H9 (cell line): ENCODE results near the gene TAF4B. TPM values are rescaled to one million over a fixed set of nuclear protein-coding genes. Genes with fewer than 3 reads are reported as not detected.

ENCODE experiments used
- DNase-seq: peaks from one replicate; pipeline ENCODE4 v3.0.0-alpha.2; 2017
- H2AFZ ChIP-seq: one replicate; pipeline ENCODE4 v1.6.1; 2013; ENCODE audit warnings: mild to moderate bottlenecking, low read length, control low read depth, moderate library complexity
- H2AK5ac ChIP-seq: 2 replicates; pipeline ENCODE4 v1.6.1; 2013; ENCODE audit warnings: low read length, control low read depth, mixed read lengths; ENCODE audit not compliant: insufficient read length
- H2BK120ac ChIP-seq: one replicate; pipeline ENCODE4 v1.6.1; 2013; ENCODE audit warnings: low read depth, mild to moderate bottlenecking, low read length, control low read depth, inconsistent platforms; ENCODE audit not compliant: poor library complexity, severe bottlenecking
- H2BK12ac ChIP-seq: 2 replicates; pipeline ENCODE4 v1.6.1; 2013; ENCODE audit warnings: low read length, control low read depth, mixed read lengths, low read depth; ENCODE audit not compliant: insufficient read length
- H2BK15ac ChIP-seq: 2 replicates; pipeline ENCODE4 v1.6.1; 2013; ENCODE audit warnings: low read depth, low read length, control low read depth
- H2BK20ac ChIP-seq: one replicate; pipeline ENCODE4 v1.6.1; 2013; ENCODE audit warnings: low read depth, mild to moderate bottlenecking, low read length, control low read depth, inconsistent platforms; ENCODE audit not compliant: poor library complexity, severe bottlenecking
- H2BK5ac ChIP-seq: 2 replicates; pipeline ENCODE4 v1.6.1; 2013; ENCODE audit warnings: low read length, control low read depth, mixed read lengths; ENCODE audit not compliant: insufficient read length
- H3K14ac ChIP-seq: 2 replicates; pipeline ENCODE4 v1.6.1; 2013; ENCODE audit warnings: low read length, control low read depth; ENCODE audit not compliant: insufficient read depth
- H3K18ac ChIP-seq: 2 replicates; pipeline ENCODE4 v1.6.1; 2013; ENCODE audit warnings: low read depth, mild to moderate bottlenecking, mixed read lengths, low read length, control low read depth; ENCODE audit not compliant: insufficient read length
- H3K23ac ChIP-seq: 2 replicates; pipeline ENCODE4 v1.6.1; 2013; ENCODE audit warnings: low read length, control low read depth, mixed read lengths, low read depth; ENCODE audit not compliant: insufficient read length
- H3K23me2 ChIP-seq: 2 replicates; pipeline ENCODE4 v1.6.1; 2013; ENCODE audit warnings: low read depth, mild to moderate bottlenecking, mixed read lengths, low read length, control low read depth; ENCODE audit not compliant: insufficient read length, poor library complexity, severe bottlenecking
- H3K27ac ChIP-seq: 2 replicates; pipeline ENCODE4 v1.5.1; 2013; ENCODE audit warnings: low read length, control low read depth, mixed read lengths, low read depth; ENCODE audit not compliant: insufficient read length
- H3K27me3 ChIP-seq: 2 replicates; pipeline ENCODE4 v1.6.1; 2013; ENCODE audit warnings: low read length, control low read depth, inconsistent platforms; ENCODE audit not compliant: insufficient read depth
- H3K4ac ChIP-seq: 2 replicates; pipeline ENCODE4 v1.6.1; 2013; ENCODE audit warnings: low read depth, mild to moderate bottlenecking, control low read depth, inconsistent platforms, low read length, moderate library complexity
- H3K4me1 ChIP-seq: 2 replicates; pipeline ENCODE4 v1.6.1; 2013; ENCODE audit warnings: low read length, control low read depth, inconsistent platforms; ENCODE audit not compliant: insufficient read depth
- H3K4me2 ChIP-seq: 2 replicates; pipeline ENCODE4 v1.6.1; 2013; ENCODE audit warnings: low read length, control low read depth, mixed read lengths; ENCODE audit not compliant: insufficient read length, insufficient read depth
- H3K56ac ChIP-seq: 2 replicates; pipeline ENCODE4 v1.6.1; 2013; ENCODE audit warnings: low read depth, mild to moderate bottlenecking, mixed read lengths, low read length, control low read depth; ENCODE audit not compliant: insufficient read length
- H3K79me1 ChIP-seq: 2 replicates; pipeline ENCODE4 v1.6.1; 2013; ENCODE audit warnings: low read depth, mild to moderate bottlenecking, moderate library complexity, low read length, control low read depth, inconsistent platforms; ENCODE audit not compliant: insufficient read depth, poor library complexity, severe bottlenecking
- H3K79me2 ChIP-seq: 2 replicates; pipeline ENCODE4 v1.6.1; 2013; ENCODE audit warnings: low read length, control low read depth, inconsistent platforms; ENCODE audit not compliant: insufficient read depth
- H3K9ac ChIP-seq: 2 replicates; pipeline ENCODE4 v1.6.1; 2013; ENCODE audit warnings: low read length, control low read depth, mixed read lengths; ENCODE audit not compliant: insufficient read length; ENCODE audit errors: extremely low read depth
- H3K9me3 ChIP-seq: one replicate; pipeline ENCODE4 v1.6.1; 2013; ENCODE audit warnings: low read depth, low read length, inconsistent platforms; ENCODE audit not compliant: control insufficient read depth
- H3T11ph ChIP-seq: one replicate; pipeline ENCODE4 v1.6.1; 2013; ENCODE audit warnings: mild to moderate bottlenecking, low read length, control low read depth, inconsistent platforms
- H4K20me1 ChIP-seq: one replicate; pipeline ENCODE4 v1.6.1; 2013; ENCODE audit not compliant: control insufficient read depth, insufficient read length, insufficient read depth
- H4K5ac ChIP-seq: 2 replicates; pipeline ENCODE4 v1.6.1; 2013; ENCODE audit warnings: low read depth, mild to moderate bottlenecking, mixed read lengths, low read length, control low read depth; ENCODE audit not compliant: insufficient read length
- H4K8ac ChIP-seq: replicated peaks from 2 replicates; pipeline ENCODE4 v1.6.1; 2013; ENCODE audit warnings: low read length, control low read depth, mixed read lengths, low read depth; ENCODE audit not compliant: insufficient read length
- H4K91ac ChIP-seq: 2 replicates; pipeline ENCODE4 v1.6.1; 2013; ENCODE audit warnings: low read depth, mild to moderate bottlenecking, moderate library complexity, mixed read lengths, low read length, control low read depth; ENCODE audit not compliant: insufficient read length
- H3K27ac Mint-ChIP-seq, 3 experiments: 2 replicates in 2 of 3; 3 replicates in 1 of 3; pipeline ENCODE4 v1.8.0; 2020 to 2021; ENCODE audit warnings: mixed read lengths in 3 of 3, mild to moderate bottlenecking in 1 of 3, moderate library complexity in 1 of 3
- H3K27me3 Mint-ChIP-seq: 2 replicates; pipeline ENCODE4 v1.8.0; 2021; ENCODE audit warnings: low read depth, mild to moderate bottlenecking, moderate library complexity, mixed read lengths
- H3K36me3 Mint-ChIP-seq, 3 experiments: 2 replicates in 2 of 3; 3 replicates in 1 of 3; pipeline ENCODE4 v1.8.0; 2020 to 2021; ENCODE audit warnings: low read depth in 3 of 3, mixed read lengths in 3 of 3; ENCODE audit not compliant: insufficient read depth in 1 of 3
- H3K4me1 Mint-ChIP-seq, 2 experiments: 2 replicates each; pipeline ENCODE4 v1.8.0; 2020; ENCODE audit warnings: mixed read lengths in 2 of 2
- H3K4me3 Mint-ChIP-seq, 2 experiments: 2 replicates in 1 of 2; 3 replicates in 1 of 2; pipeline ENCODE4 v1.8.0; 2020 to 2021; ENCODE audit warnings: mild to moderate bottlenecking in 2 of 2, mixed read lengths in 2 of 2, moderate library complexity in 1 of 2
- H3K9me3 Mint-ChIP-seq, 2 experiments: 2 replicates in 1 of 2; 3 replicates in 1 of 2; pipeline ENCODE4 v1.8.0; 2020; ENCODE audit warnings: mild to moderate bottlenecking in 2 of 2, mixed read lengths in 2 of 2, moderate library complexity in 1 of 2
- WGBS: extraction: QIAGEN DNeasy Blood & Tissue Kit; methylation state at CpG from one replicate; pipeline ENCODE4 v1.1.7; 2013; ENCODE audit warnings: missing lambda C conversion rate, low lambda C conversion rate, mixed read lengths; ENCODE audit not compliant: insufficient read length; ENCODE audit errors: extremely low coverage; 5-methylcytosine and 5-hydroxymethylcytosine counted together
- total RNA-seq: library from RNA; stranded (reverse); gene quantifications from 2 replicates; pipeline ENCODE4 v1.2.1, GENCODE V29; 2021
- TF ChIP-seq, protein P1 (sequence below): fragments of 200-600 bp; sonication (generic); conservative IDR thresholded peaks from 3 replicates; pipeline ENCODE4 v1.8.0; 2021; ENCODE audit warnings: antibody characterized with exemption, mild to moderate bottlenecking

Gene TAF4B
- total RNA-seq, 1 experiment from 2014 or later, result 19.8 TPM

DNA sequence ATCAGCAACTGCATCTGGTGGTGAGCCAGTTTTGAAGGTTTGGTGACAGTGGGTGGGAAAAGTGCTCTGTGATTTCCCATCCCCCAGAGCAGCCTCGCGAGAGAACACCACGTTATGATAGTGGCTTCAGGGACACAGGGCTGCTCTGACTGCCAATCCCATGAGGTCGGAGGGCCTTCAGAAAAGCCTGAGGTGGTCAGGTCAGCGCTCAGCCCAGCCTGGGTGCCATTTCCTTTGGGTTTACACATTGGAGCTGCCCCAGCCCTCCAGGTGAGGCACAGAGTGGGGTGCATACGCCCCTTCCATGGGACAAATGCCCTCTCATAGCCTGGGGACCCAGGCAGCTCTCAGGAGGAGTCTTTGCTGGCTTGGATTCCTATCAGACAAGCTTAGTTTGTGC, 195.3 kb downstream of the TAF4B start:
- Histone ChIP-seq H3K4me1 (peaks cover 4% of the 10 kb centered on the region; the same call in 1 of the 2 replicates), H2BK120ac (no peak overlapping the region), H4K91ac (no peak overlapping the region), H3K27ac (no peak overlapping the region), H3K23me2 (no peaks in the 10 kb centered on the region), H3K79me2 (no peaks in the 10 kb centered on the region), H2AK5ac (no peak overlapping the region), H3K23ac (no peak overlapping the region), H3K9ac (no peak overlapping the region), H2BK12ac (no peak overlapping the region), H4K8ac (no peak overlapping the region), H3K79me1 (no peaks in the 10 kb centered on the region), H3K4ac (no peak overlapping the region), H3K14ac (no peak overlapping the region), H3K18ac (no peak overlapping the region), H4K5ac (no peak overlapping the region), H2BK20ac (no peak overlapping the region), H3K27me3 (no peaks in the 10 kb centered on the region), H3K9me3 (no peaks in the 10 kb centered on the region), H2BK15ac (no peak overlapping the region), H2BK5ac (no peak overlapping the region), H4K20me1 (no peaks in the 10 kb centered on the region), H3K56ac (no peak overlapping the region), H3T11ph (no peak overlapping the region), H3K4me2 (no peak overlapping the region), H2AFZ (no peak overlapping the region)
- Mint-ChIP-seq H3K36me3 (no peaks in the 10 kb centered on the region; a peak in 1 of 7 replicates), H3K27ac (no peak overlapping the region), H3K4me1 (no peaks in the 10 kb centered on the region), H3K4me3 (no peak overlapping the region), H3K9me3 (no peaks in the 10 kb centered on the region), H3K27me3 (no peaks in the 10 kb centered on the region)
- no CpG with 5 or more reads among the region's 6 CpGs for WGBS
- no peak for DNase-seq
- TF ChIP-seq, protein P1, sequence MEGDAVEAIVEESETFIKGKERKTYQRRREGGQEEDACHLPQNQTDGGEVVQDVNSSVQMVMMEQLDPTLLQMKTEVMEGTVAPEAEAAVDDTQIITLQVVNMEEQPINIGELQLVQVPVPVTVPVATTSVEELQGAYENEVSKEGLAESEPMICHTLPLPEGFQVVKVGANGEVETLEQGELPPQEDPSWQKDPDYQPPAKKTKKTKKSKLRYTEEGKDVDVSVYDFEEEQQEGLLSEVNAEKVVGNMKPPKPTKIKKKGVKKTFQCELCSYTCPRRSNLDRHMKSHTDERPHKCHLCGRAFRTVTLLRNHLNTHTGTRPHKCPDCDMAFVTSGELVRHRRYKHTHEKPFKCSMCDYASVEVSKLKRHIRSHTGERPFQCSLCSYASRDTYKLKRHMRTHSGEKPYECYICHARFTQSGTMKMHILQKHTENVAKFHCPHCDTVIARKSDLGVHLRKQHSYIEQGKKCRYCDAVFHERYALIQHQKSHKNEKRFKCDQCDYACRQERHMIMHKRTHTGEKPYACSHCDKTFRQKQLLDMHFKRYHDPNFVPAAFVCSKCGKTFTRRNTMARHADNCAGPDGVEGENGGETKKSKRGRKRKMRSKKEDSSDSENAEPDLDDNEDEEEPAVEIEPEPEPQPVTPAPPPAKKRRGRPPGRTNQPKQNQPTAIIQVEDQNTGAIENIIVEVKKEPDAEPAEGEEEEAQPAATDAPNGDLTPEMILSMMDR, result no peak
